H9 (cell line): Measurements from ENCODE around the gene PTH2R. TPM values are rescaled to one million over a fixed set of nuclear protein-coding genes. Genes with fewer than 3 reads are reported as not detected.

Experiments
- DNase-seq: peaks from one replicate; pipeline ENCODE4 v3.0.0-alpha.2; 2017
- H2AFZ ChIP-seq: one replicate; pipeline ENCODE4 v1.6.1; 2013; ENCODE audit warnings: mild to moderate bottlenecking, low read length, control low read depth, moderate library complexity
- H2AK5ac ChIP-seq: 2 replicates; pipeline ENCODE4 v1.6.1; 2013; ENCODE audit warnings: low read length, control low read depth, mixed read lengths; ENCODE audit not compliant: insufficient read length
- H2BK120ac ChIP-seq: one replicate; pipeline ENCODE4 v1.6.1; 2013; ENCODE audit warnings: low read depth, mild to moderate bottlenecking, low read length, control low read depth, inconsistent platforms; ENCODE audit not compliant: poor library complexity, severe bottlenecking
- H2BK12ac ChIP-seq: 2 replicates; pipeline ENCODE4 v1.6.1; 2013; ENCODE audit warnings: low read length, control low read depth, mixed read lengths, low read depth; ENCODE audit not compliant: insufficient read length
- H2BK15ac ChIP-seq: 2 replicates; pipeline ENCODE4 v1.6.1; 2013; ENCODE audit warnings: low read depth, low read length, control low read depth
- H2BK20ac ChIP-seq: one replicate; pipeline ENCODE4 v1.6.1; 2013; ENCODE audit warnings: low read depth, mild to moderate bottlenecking, low read length, control low read depth, inconsistent platforms; ENCODE audit not compliant: poor library complexity, severe bottlenecking
- H2BK5ac ChIP-seq: 2 replicates; pipeline ENCODE4 v1.6.1; 2013; ENCODE audit warnings: low read length, control low read depth, mixed read lengths; ENCODE audit not compliant: insufficient read length
- H3K14ac ChIP-seq: 2 replicates; pipeline ENCODE4 v1.6.1; 2013; ENCODE audit warnings: low read length, control low read depth; ENCODE audit not compliant: insufficient read depth
- H3K18ac ChIP-seq: 2 replicates; pipeline ENCODE4 v1.6.1; 2013; ENCODE audit warnings: low read depth, mild to moderate bottlenecking, mixed read lengths, low read length, control low read depth; ENCODE audit not compliant: insufficient read length
- H3K23ac ChIP-seq: 2 replicates; pipeline ENCODE4 v1.6.1; 2013; ENCODE audit warnings: low read length, control low read depth, mixed read lengths, low read depth; ENCODE audit not compliant: insufficient read length
- H3K23me2 ChIP-seq: 2 replicates; pipeline ENCODE4 v1.6.1; 2013; ENCODE audit warnings: low read depth, mild to moderate bottlenecking, mixed read lengths, low read length, control low read depth; ENCODE audit not compliant: insufficient read length, poor library complexity, severe bottlenecking
- H3K27ac ChIP-seq: 2 replicates; pipeline ENCODE4 v1.5.1; 2013; ENCODE audit warnings: low read length, control low read depth, mixed read lengths, low read depth; ENCODE audit not compliant: insufficient read length
- H3K27me3 ChIP-seq: 2 replicates; pipeline ENCODE4 v1.6.1; 2013; ENCODE audit warnings: low read length, control low read depth, inconsistent platforms; ENCODE audit not compliant: insufficient read depth
- H3K4ac ChIP-seq: 2 replicates; pipeline ENCODE4 v1.6.1; 2013; ENCODE audit warnings: low read depth, mild to moderate bottlenecking, control low read depth, inconsistent platforms, low read length, moderate library complexity
- H3K4me1 ChIP-seq: 2 replicates; pipeline ENCODE4 v1.6.1; 2013; ENCODE audit warnings: low read length, control low read depth, inconsistent platforms; ENCODE audit not compliant: insufficient read depth
- H3K4me2 ChIP-seq: 2 replicates; pipeline ENCODE4 v1.6.1; 2013; ENCODE audit warnings: low read length, control low read depth, mixed read lengths; ENCODE audit not compliant: insufficient read length, insufficient read depth
- H3K56ac ChIP-seq: 2 replicates; pipeline ENCODE4 v1.6.1; 2013; ENCODE audit warnings: low read depth, mild to moderate bottlenecking, mixed read lengths, low read length, control low read depth; ENCODE audit not compliant: insufficient read length
- H3K79me1 ChIP-seq: 2 replicates; pipeline ENCODE4 v1.6.1; 2013; ENCODE audit warnings: low read depth, mild to moderate bottlenecking, moderate library complexity, low read length, control low read depth, inconsistent platforms; ENCODE audit not compliant: insufficient read depth, poor library complexity, severe bottlenecking
- H3K79me2 ChIP-seq: 2 replicates; pipeline ENCODE4 v1.6.1; 2013; ENCODE audit warnings: low read length, control low read depth, inconsistent platforms; ENCODE audit not compliant: insufficient read depth
- H3K9ac ChIP-seq: 2 replicates; pipeline ENCODE4 v1.6.1; 2013; ENCODE audit warnings: low read length, control low read depth, mixed read lengths; ENCODE audit not compliant: insufficient read length; ENCODE audit errors: extremely low read depth
- H3K9me3 ChIP-seq: one replicate; pipeline ENCODE4 v1.6.1; 2013; ENCODE audit warnings: low read depth, low read length, inconsistent platforms; ENCODE audit not compliant: control insufficient read depth
- H3T11ph ChIP-seq: one replicate; pipeline ENCODE4 v1.6.1; 2013; ENCODE audit warnings: mild to moderate bottlenecking, low read length, control low read depth, inconsistent platforms
- H4K20me1 ChIP-seq: one replicate; pipeline ENCODE4 v1.6.1; 2013; ENCODE audit not compliant: control insufficient read depth, insufficient read length, insufficient read depth
- H4K5ac ChIP-seq: 2 replicates; pipeline ENCODE4 v1.6.1; 2013; ENCODE audit warnings: low read depth, mild to moderate bottlenecking, mixed read lengths, low read length, control low read depth; ENCODE audit not compliant: insufficient read length
- H4K8ac ChIP-seq: replicated peaks from 2 replicates; pipeline ENCODE4 v1.6.1; 2013; ENCODE audit warnings: low read length, control low read depth, mixed read lengths, low read depth; ENCODE audit not compliant: insufficient read length
- H4K91ac ChIP-seq: 2 replicates; pipeline ENCODE4 v1.6.1; 2013; ENCODE audit warnings: low read depth, mild to moderate bottlenecking, moderate library complexity, mixed read lengths, low read length, control low read depth; ENCODE audit not compliant: insufficient read length
- H3K27ac Mint-ChIP-seq, 3 experiments: 2 replicates in 2 of 3; 3 replicates in 1 of 3; pipeline ENCODE4 v1.8.0; 2020 to 2021; ENCODE audit warnings: mixed read lengths in 3 of 3, mild to moderate bottlenecking in 1 of 3, moderate library complexity in 1 of 3
- H3K27me3 Mint-ChIP-seq: 2 replicates; pipeline ENCODE4 v1.8.0; 2021; ENCODE audit warnings: low read depth, mild to moderate bottlenecking, moderate library complexity, mixed read lengths
- H3K36me3 Mint-ChIP-seq, 3 experiments: 2 replicates in 2 of 3; 3 replicates in 1 of 3; pipeline ENCODE4 v1.8.0; 2020 to 2021; ENCODE audit warnings: low read depth in 3 of 3, mixed read lengths in 3 of 3; ENCODE audit not compliant: insufficient read depth in 1 of 3
- H3K4me1 Mint-ChIP-seq, 2 experiments: 2 replicates each; pipeline ENCODE4 v1.8.0; 2020; ENCODE audit warnings: mixed read lengths in 2 of 2
- H3K4me3 Mint-ChIP-seq, 2 experiments: 2 replicates in 1 of 2; 3 replicates in 1 of 2; pipeline ENCODE4 v1.8.0; 2020 to 2021; ENCODE audit warnings: mild to moderate bottlenecking in 2 of 2, mixed read lengths in 2 of 2, moderate library complexity in 1 of 2
- H3K9me3 Mint-ChIP-seq, 2 experiments: 2 replicates in 1 of 2; 3 replicates in 1 of 2; pipeline ENCODE4 v1.8.0; 2020; ENCODE audit warnings: mild to moderate bottlenecking in 2 of 2, mixed read lengths in 2 of 2, moderate library complexity in 1 of 2
- CTCF ChIP-seq: fragments of 200-600 bp; sonication (generic); conservative IDR thresholded peaks from 3 replicates; pipeline ENCODE4 v1.8.0; 2021; ENCODE audit warnings: antibody characterized with exemption, mild to moderate bottlenecking
- WGBS: extraction: QIAGEN DNeasy Blood & Tissue Kit; methylation state at CpG from one replicate; pipeline ENCODE4 v1.1.7; 2013; ENCODE audit warnings: missing lambda C conversion rate, low lambda C conversion rate, mixed read lengths; ENCODE audit not compliant: insufficient read length; ENCODE audit errors: extremely low coverage; 5-methylcytosine and 5-hydroxymethylcytosine counted together
- total RNA-seq: library from RNA; stranded (reverse); gene quantifications from 2 replicates; pipeline ENCODE4 v1.2.1, GENCODE V29; 2021

PTH2R gene
- total RNA-seq, 1 experiment from 2014 or later, result 0.20 TPM

GRCh38 chr2:208542465-208543041, 136.0 kb downstream of the PTH2R start:
- peaks cover 3% of the 10 kb centered on the region in 2 experiments; a peak in 3 of 4 replicates for H3K4me1 Mint-ChIP-seq
- no peak overlapping the region for H3T11ph ChIP-seq
- no peaks in the 10 kb centered on the region for H3K9me3 ChIP-seq
- H2AFZ ChIP-seq, result no peak overlapping the region
- peaks cover 0 to 2% of the 10 kb centered on the region in 2 experiments; a peak in 2 of 5 replicates for H3K9me3 Mint-ChIP-seq
- no peak overlapping the region for H3K4ac ChIP-seq
- H3K27ac ChIP-seq, result no peak overlapping the region
- H3K9ac ChIP-seq, result no peak overlapping the region
- no CpG with 5 or more reads among the region's 1 CpG for WGBS
- no peaks in the 10 kb centered on the region for H3K79me1 ChIP-seq
- H4K5ac ChIP-seq, result no peak overlapping the region
- no peak overlapping the region for H3K23ac ChIP-seq
- H4K91ac ChIP-seq, result no peak overlapping the region
- no peaks in the 10 kb centered on the region for H3K23me2 ChIP-seq
- H4K8ac ChIP-seq, result no peak overlapping the region
- H2BK5ac ChIP-seq, result no peak overlapping the region
- H3K14ac ChIP-seq, result no peak overlapping the region
- no peak overlapping the region for H3K56ac ChIP-seq
- H2BK12ac ChIP-seq, result no peak overlapping the region
- H3K27ac Mint-ChIP-seq, result no peak overlapping the region; a peak in 1 of 7 replicates
- H2BK120ac ChIP-seq, result no peak overlapping the region
- no peaks in the 10 kb centered on the region for H3K79me2 ChIP-seq
- no peak overlapping the region for H2BK20ac ChIP-seq
- no peaks in the 10 kb centered on the region for H4K20me1 ChIP-seq
- H3K36me3 Mint-ChIP-seq, result 0 out of 7 replicates have a peak, but pooled peaks cover 0 to 3% (median 0%) of the 10 kb centered on the region in 3 experiments
- H3K4me2 ChIP-seq, result no peak overlapping the region
- H3K4me3 Mint-ChIP-seq, result no peak overlapping the region
- H2AK5ac ChIP-seq, result no peak overlapping the region
- H3K27me3 Mint-ChIP-seq, result no peaks in the 10 kb centered on the region
- H3K4me1 ChIP-seq, result no peaks in the 10 kb centered on the region
- DNase-seq, result no peak
- no peak overlapping the region for H2BK15ac ChIP-seq
- TF ChIP-seq CTCF, result no peak
- no peaks in the 10 kb centered on the region for H3K27me3 ChIP-seq
- no peak overlapping the region for H3K18ac ChIP-seq

Other genes starting within 250 kb of the PTH2R start
- not detected in 2 replicates for gene CRYGA, start 243.2 kb upstream of the PTH2R start, total RNA-seq
- not detected in 2 replicates for gene C2orf80, start 216.8 kb upstream of the PTH2R start, total RNA-seq
- gene IDH1, start 151.7 kb upstream of the PTH2R start, total RNA-seq, result 232 and 234 TPM in 2 replicates
- 25.7 and 27.2 TPM in 2 replicates for gene PIKFYVE, start 140.5 kb upstream of the PTH2R start, total RNA-seq